Suprapubic skin (tissue), 3 donors: ENCODE data around the gene ANKEF1.

Experiments used
- POLR2A ChIP-seq, 2 donors: fragments of 450-650 bp; IDR thresholded peaks; one replicate each; pipeline ENCODE4 v1.6.1; 2017; ENCODE audit warnings: antibody characterized with exemption in 2 of 2, mild to moderate bottlenecking in 2 of 2, moderate library complexity in 2 of 2
- TF ChIP-seq, protein P1 (sequence below), 2 donors: fragments of 200-600 bp in 1 of 2; fragments of 450-650 bp in 1 of 2; sonication (generic) in 1 of 2; IDR thresholded peaks; one replicate each; pipeline ENCODE4 v1.5.1; 2016 to 2019; ENCODE audit warnings: antibody characterized with exemption in 2 of 2, mild to moderate bottlenecking in 1 of 2, moderate library complexity in 1 of 2

- TF ChIP-seq, protein P1, sequence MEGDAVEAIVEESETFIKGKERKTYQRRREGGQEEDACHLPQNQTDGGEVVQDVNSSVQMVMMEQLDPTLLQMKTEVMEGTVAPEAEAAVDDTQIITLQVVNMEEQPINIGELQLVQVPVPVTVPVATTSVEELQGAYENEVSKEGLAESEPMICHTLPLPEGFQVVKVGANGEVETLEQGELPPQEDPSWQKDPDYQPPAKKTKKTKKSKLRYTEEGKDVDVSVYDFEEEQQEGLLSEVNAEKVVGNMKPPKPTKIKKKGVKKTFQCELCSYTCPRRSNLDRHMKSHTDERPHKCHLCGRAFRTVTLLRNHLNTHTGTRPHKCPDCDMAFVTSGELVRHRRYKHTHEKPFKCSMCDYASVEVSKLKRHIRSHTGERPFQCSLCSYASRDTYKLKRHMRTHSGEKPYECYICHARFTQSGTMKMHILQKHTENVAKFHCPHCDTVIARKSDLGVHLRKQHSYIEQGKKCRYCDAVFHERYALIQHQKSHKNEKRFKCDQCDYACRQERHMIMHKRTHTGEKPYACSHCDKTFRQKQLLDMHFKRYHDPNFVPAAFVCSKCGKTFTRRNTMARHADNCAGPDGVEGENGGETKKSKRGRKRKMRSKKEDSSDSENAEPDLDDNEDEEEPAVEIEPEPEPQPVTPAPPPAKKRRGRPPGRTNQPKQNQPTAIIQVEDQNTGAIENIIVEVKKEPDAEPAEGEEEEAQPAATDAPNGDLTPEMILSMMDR (IDR thresholded peaks at IDR 0.05): no peak
- no peak for TF ChIP-seq POLR2A (IDR thresholded peaks at IDR 0.05)
These were observed 12.6 kb downstream of the ANKEF1 start for GRCh38 chr20:10047427-10047826.
